NCI-H1105 (cell line): ENCODE results near the gene ZDBF2.
"Not testable (repeated sequence)": the region's sequence is repeated elsewhere in the genome, so short reads cannot be mapped to it uniquely, and the experiment has no call there.

Experiments used
- DNase-seq: peaks from one replicate; lab custom pipeline; 2025; lab: John Stamatoyannopoulos, UW

ZDBF2 gene

DNA sequence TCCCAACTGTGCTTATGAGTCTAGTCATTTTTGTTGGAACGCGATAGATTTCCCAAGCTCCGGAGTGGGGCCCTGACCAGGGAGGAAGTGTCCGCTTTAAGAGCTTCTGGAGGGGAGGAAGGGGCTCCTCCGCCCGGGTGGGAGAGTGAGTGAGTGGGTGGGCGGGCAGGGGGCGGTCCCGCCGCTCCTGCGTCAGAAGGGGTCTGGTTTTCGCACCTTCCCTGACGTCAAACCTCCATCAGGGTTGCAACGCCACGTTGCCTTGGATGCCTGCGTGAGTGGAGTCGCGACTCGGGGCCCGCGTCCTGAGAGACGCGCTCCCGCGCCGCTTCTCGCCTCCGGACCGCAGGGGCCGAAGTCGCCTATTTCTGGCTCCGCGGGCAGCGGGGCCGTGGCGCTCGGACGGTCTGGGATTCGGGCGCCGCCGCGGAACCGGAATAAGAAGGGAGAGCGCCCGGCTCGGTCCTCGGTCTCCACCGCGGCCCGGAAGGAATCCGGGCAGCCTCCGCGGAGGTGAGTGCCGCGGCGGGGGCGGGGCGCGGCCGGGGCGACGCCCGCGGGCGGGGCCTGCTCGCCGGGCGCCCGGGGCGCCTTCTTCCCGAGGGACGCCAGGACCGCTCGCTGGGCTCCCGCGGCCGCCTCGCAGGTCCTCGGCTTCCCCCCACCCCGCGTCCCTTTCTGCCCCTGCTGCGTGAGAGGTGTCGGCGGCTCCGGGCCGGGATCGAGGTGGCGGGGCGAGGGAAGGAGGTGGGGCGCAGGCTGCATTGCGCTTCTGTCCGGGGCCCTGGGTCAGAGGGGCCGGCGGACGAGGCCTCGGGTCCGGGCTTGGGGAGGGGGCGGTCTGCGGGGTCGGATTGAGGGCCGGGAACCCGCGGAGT lies at the start of gene ZDBF2:
TSS of gene ZDBF2 (plus strand) at position 230 of the 878 bp plus-strand sequence. CDS start 7,187 bp downstream, outside the sequence.
- DNase-seq: peak; percentile 66

DNA sequence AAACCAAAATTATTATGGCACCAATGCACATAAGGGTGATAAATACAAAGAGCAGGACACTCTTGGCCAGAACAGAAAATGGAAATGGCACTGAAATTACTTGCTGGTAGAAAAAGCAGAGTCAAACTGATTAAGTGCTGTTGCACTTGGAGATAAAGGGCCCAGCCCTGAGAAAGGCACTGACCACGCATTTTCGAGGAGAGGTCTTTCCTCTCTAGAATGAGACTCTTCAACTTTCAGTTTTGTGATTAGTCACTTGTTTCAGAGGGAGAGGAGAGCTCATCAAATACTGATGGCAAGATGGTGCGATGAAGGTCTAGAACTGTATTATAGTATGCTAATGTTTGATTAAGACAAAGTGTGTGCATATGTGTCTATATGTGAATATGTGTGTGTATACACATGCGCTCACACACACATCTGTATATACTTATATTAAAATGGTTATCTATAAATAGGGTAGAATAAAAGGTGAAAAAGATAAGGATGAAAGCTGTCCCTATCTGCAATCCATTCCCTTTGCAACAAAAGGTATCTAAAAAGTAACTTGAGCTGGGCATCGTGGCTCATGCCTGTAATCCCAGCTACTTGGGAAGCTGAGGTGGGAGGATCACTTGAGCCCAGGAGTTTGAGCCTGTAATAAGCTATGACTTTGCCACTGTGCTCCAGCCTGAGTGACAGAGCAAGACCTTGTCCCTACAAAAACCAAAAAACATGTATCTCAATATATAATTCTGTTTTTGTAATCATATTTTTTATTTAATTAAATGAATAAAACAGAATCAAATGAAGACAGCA lies 48.8 kb upstream of the ZDBF2 start:
- DNase-seq: no peak

DNA sequence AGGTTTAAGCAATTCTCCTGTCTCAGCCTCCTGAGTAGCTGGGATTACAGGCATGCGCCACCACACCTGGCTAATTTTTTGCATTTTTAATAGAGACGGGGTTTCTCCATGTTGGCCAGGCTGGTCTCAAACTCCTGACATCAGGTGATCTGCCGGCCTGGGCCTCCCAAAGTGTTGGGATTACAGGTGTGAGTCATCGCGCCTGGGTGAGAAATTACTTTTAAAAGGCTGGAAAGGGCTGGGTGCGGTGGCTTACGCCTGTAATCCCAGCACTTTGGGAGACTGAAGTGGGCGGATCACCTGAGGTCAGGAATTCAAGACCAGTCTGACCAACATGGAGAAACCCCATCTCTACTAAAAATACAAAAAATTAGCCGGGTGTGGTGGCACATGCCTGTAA lies 45.8 kb upstream of the ZDBF2 start:
- DNase-seq: not testable (repeated sequence)

DNA sequence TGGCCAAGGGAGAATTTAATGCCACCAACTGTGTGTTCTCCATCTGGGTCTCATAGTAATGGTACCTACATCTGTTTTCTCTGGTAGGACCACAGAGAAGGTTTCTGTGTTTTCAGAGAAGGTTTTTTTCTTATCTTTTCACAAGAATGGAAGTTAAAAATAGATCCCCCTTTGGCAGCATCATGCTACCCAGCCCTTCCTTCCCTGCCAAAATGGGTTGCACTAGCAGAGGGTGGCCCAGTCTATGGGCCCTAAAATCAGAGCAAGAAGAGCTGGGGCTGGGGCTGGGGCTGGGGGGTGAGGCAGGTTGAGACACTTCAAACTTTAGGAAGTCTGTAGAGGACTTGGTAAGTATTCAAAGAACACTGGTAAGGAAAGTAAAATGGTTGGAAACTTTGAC lies 44.8 kb upstream of the ZDBF2 start:
- DNase-seq: no peak

DNA sequence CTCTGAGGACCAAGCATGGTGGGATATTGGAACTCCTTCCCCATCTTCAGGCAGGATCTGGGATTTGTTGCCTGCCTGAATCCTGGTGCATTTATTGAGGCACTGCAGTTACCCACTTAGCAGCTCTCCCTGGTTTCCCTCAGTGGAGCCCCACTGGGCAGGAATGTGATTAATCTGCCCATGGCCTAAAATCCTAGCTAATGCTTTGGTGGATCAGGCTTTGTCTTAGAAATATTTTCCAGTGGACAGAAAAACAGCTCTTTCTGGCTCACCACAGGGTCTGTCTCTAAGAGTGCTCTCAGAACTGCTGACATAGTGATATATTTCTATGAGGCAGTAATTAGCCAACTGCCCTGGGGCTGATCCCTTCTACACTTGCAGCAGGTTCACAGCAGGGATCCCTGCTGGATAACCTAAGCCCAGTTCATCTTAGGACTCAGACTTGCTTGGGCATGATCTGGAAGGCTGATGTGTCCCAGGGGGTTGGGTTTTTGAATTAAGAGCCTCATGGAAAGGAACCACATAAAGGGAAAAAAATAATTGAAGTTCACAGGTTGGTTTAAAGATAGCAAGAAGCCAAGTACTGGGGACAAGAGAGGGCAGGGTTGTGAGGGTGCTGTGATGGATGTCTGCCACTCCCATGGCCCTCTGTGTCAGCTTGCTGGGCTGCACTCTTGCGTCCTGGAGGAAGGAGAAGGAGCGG lies 44.3 kb upstream of the ZDBF2 start:
- DNase-seq: peak; percentile 78

DNA sequence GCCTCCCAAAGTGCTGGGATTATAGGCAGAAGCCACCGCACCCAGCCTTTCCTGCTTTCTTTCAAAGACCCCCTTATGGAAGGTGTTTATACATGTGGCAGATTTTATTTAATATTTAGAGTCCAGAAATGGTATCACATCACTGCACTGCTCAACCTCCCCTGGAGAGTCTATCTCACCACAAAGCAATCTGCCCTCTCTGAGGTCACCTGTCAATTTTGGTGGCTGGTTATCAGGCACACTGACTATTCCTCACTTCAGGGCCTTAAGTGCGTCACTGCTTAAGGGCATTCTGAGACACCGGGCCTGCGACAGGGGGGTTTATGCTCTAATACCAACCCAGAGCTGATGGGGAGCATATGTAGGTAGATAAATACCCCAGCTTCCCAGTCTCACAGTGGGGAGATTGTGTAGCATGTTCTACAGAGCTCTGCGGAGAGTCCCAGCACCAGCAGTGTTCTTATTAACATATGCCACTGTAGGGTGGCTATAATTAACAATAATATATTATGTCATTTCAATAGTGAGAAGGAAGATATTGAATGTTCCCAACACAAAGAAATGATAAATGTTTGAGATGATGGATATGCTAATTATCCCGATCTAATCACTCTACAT lies 42.7 kb upstream of the ZDBF2 start:
- no peak for DNase-seq

DNA sequence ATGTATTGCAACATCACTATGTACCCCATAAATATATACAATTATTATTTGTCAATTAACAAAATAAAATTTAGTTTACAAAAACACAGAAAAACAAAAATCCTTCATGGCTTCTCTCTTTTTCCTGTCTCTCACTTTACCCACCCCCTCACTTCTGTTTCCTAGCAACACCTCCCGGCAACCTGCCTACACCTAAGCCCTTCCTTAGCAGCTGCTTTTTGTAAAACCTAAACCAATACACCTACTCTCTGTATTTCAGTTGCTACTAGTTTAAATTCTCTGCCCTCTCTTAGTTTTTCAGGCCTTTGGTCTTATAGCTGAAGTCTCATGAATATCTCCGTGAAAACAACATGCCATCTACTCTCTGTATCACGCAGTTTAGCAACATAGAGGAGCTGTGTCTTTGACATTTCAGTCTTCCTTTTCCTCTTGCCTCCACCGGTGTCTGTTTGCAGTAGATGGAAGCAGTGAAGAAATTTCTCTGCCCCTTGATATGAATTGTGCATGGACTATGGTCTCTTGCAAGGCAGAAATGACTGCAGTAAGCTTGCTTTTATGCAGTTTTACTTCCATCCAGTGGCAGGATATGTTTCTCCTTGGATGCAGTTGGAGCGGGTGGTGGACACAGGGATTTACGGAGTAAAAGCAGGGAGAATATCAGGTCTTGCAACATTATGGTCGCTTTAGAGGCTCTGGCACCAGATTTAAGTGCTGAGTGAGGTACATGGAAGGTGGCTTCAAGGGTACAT lies 42.0 kb upstream of the ZDBF2 start:
- peak; percentile 53 for DNase-seq

DNA sequence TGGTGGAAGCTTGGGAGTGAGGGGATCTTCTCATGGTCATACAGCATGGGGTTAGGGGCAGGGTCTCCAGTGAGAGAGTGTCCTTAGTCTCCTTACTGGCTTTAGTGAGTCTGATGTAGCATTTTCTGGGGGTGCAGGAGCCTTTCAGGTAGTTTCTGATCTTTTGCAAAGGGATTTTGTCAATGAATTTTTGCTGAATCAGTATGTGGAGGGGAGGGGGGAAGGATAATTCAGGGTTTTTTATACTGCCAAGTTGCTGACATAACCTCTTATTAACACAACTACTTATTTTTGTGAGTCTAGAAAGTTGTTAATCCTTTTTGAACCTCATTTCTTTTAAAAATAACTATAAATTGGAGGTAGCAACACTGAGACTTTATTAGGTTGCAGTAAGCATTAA lies 35.3 kb upstream of the ZDBF2 start:
- DNase-seq: no peak

DNA sequence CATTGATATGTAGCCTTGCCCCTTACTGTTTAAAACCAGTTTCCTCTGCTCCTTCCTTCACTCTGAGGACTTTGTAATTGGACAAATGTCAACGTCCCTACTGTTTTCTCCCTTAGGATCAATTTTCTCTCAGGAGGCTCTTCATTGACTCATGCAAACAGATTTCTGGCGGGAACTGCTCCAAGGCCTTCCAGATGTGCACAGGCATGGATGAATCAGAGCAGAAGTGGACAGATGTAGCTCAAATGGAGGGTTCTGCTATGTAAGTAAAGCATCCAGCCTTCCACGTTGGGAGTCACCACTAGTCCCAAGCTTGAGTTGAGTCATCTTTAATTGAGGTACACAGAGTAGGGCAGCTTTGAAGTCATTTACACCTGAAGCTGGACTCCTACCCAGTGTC lies 34.1 kb upstream of the ZDBF2 start:
- no peak for DNase-seq

DNA sequence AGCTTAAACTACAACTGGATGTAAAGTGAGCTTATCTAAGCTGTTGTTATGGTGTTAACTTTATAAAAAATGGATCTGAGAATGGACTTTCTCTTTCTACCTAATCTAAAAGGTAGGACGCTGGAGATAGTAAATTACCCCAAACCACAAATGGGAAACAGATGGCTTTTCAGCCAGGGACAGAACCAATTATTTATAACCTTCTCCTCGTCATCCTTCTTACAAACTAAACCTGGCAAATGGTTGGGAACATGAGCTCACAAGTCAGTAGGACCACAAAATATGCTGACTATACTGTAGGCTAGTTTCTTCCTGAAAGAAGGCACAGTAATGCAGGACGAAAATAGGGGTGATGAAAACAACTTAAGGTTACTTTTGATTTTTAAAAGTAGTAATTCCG lies 32.7 kb upstream of the ZDBF2 start:
- DNase-seq: no peak

DNA sequence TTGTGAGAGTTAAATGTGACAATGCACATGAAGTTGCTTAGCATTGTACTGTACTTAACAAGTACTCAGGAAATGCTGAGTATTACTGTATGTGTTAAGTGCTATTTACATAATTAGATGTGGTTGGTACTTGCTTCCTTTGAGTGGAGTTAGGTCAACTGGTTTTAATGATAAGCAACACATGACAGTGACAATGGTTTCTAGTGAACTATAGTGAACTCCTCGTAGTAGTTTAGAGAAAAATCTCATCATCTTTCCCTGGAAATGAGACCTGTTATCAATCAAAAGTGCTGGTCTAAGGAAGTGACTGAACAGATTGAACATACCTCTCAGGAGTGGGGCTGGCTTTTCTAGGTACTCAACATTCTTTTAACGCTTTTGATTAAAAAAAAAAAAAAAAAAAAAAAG lies 29.2 kb upstream of the ZDBF2 start:
- DNase-seq: no peak

DNA sequence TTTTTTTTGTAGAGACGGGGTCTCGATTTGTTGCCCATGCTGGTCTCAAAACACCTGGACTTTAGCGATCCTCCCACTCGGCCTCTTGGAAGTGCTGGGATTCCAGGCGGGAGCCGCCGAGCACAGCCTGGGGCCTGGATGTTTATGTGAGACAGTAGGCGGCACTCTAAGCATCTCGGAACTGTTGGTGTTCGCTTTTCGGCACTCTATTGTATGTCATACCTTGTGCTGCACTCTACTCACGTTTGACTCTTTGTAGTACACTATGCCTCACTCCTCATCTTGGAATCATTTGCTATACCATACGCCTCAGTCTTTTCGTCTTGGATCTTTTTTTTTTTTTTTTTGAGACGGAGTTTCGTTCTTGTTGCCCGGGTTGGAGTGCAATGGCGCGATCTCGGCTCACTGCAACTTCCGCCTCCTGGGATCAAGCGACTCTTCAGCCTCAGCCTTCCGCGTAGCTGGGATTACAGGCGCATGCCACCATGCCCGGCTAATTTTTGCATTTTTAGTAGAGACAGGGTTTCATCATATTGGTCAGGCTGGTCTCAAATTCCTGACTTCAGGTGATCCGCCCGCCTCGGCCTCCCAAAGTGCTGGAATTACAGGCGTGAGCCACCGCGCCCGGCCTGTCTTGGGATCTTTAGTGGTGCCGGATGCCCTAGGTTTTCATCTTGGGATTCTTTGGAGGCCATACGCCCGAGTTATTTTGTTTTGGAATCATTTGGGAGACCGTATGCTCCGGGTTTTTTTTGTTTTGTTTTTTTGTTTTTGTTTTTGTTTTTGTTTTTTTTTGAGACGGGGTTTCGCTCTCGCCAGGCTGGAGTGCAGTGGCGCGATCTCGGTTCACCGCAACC lies 24.2 kb upstream of the ZDBF2 start:
- DNase-seq: no peak

DNA sequence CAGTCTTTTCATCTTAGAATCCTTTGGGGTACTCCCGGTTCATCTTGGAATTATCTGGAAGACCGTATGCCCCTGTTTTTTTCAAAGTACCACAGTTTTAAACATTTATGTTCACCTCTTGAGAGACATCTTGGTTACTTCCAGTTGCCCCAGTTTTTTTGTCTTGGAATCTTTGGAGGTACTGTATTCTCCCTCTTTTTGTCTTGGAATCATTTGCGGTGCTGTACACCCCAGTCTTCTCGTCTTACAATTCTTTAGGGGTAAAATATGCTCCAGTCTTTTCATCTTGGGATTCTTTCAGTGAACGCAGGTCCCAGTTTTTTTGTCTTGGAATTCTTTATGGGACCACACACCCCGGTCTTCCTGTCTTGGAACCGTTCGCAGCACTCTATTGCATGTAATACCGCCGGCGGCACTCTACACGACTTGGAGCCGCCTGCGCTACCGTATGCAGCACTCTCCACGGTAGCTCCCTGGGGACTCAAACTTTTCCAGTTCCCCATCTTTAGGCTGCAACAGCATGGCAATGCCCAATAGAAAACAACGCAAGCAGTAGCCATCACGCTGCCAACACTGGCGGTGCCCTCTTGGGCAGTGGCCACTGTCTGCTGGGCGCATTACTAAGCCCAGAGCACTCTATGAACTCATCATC lies 21.2 kb upstream of the ZDBF2 start:
- DNase-seq: no peak

DNA sequence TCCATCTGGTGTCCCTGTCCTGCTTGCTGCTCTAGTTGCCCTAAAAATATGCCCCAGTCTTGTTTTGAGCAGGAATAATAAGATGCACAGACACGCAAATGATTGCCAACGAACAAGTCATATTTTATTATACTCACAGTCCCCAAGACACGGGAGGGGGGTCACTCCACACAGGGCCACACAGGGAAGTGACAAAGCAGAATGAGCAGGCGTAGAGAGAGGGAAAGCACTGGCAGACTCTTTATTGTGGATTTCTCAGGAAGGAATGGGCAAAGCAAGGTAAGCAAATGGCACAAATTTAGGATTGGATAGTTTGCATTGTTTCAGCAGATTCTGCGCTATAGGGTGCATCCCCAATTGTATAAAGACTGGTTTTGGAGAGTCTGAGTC lies 20.7 kb upstream of the ZDBF2 start:
- DNase-seq: no peak

DNA sequence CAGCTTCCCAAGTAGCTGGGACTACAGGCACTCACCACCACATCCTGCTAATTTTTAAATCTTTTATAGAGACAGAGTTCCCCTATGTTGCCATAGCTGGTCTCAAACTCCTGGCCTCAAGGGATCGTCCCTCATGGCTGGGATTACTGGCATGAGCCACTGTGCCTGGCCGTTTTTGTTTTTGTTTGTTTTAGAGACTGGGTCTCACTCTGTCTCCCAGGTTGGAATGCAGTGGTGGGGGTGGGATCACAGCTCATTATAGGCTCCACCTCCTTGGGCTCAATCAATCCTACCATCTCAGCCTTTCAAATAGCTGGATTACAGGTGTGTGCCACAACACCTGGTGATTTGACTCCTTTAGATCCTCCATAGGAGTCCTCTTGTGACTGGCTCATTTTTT lies 19.5 kb upstream of the ZDBF2 start:
- no peak for DNase-seq

DNA sequence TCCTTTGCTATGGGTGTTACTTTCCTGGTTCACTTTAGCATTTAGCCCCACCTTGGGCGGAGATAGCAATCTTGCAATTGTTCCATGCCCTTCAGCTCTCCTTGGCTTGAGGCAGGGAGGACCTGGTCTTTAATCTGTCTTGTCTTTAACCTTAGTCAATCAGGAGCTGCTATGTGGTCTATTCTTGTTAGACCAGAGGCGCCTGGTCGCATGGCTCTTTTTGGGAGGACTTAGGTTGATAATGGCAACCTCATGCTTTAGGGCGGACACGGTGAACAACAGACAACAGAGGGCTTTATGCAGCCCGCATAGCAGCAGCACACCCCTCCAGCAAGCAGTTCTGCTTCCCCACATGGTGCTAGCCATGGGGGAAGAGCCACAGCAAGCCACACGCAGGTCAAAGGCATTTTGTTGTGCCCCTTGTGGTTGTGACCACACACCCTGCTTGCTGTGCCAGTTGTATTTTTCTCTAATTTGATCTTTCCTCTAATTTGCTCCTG lies 17.7 kb upstream of the ZDBF2 start:
- no peak for DNase-seq

DNA sequence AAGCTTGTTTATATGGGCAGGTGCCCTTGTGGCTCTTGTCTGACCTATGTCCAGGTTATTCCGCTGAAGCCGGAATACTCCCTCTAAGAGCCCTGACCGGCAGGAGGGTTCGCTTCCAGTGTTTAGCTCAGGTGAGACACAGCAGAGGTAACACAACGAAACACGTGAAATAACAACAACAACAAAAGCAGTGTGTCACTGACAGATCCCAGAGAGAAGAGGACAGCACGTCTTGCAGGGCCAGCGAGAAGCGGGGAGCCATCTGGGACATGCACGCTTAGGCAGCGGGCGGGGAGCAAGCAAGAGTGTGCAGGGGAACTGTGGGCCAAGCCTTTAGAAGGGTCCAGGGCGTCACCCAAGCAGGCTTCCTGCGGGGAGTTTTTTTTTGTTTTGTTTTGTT lies 17.1 kb upstream of the ZDBF2 start:
- DNase-seq: no peak

DNA sequence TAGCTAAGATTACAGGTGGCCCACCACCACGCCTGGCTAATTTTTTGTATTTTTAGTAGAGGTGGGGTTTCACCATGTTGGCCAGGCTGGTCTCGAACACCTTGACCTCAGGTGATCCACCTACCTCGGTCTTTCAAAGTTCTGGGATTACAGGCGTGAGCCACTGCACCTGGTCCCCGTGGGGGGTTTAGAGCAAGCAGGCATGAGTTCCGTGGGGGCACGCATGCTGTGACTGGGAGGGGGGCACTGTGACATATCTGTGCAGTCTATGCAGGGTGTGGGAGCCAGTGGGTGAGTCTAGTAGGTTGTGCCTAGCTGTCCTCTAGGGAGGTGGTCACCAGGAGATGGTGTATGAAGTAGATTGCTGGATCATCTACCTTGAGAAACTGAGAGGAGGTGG lies 16.6 kb upstream of the ZDBF2 start:
- DNase-seq: no peak

DNA sequence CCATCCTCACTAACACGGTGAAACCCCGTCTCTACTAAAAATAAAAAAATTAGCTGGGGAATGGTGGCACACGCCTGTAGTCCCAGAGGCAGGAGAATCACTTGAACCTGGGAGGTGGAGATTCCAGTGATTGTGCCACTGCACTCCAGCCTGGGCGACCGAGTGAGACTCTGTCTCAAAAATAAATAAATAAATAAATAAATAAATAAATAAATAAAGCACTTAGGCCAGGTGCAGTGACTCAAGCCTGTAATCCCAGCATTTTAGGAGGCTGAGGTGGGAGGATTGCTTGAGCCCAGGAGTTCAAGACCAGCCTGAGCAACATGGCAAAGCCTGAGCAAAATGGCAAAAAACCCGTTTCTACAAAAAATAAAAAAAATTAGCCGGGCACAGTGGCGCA lies 15.8 kb upstream of the ZDBF2 start:
- DNase-seq: not testable (repeated sequence)
